Suppressor macrophage treated with lipopolysaccharide for 4 hours (primary cell): ENCODE results near the gene DHX38.
"Not testable (repeated sequence)": the region's sequence is repeated elsewhere in the genome, so short reads cannot be mapped to it uniquely, and the experiment has no call there.

ENCODE experiments used
- DNase-seq: peaks from one replicate; pipeline ENCODE4 v3.0.0-alpha.2; 2020

The DHX38 gene

GRCh38 chr16:72093448-72094265 lies at the start of gene DHX38, which contains the start of gene TXNL4B:
Gene DHX38 (plus strand): TSS chr16:72093847. CDS start chr16:72096158, 2,311 bp downstream.
Gene TXNL4B (minus strand): TSS chr16:72093620. CDS start chr16:72090749, 2,871 bp downstream.
- peak; percentile 99 for DNase-seq

GRCh38 chr16:72044296-72044695 lies 49.4 kb upstream of the DHX38 start:
- DNase-seq = no peak

- DNase-seq = no peak
Measured at GRCh38 chr16:72044825-72045359, 48.8 kb upstream of the DHX38 start.

- no peak for DNase-seq
Measured at GRCh38 chr16:72049110-72049509, 44.5 kb upstream of the DHX38 start.

GRCh38 chr16:72050769-72051464 lies 42.7 kb upstream of the DHX38 start:
- DNase-seq = peak; percentile 9

- peak; percentile 78 for DNase-seq
Measured at GRCh38 chr16:72051818-72052217, 41.8 kb upstream of the DHX38 start.

GRCh38 chr16:72054254-72054847 lies 39.3 kb upstream of the DHX38 start, which contains the start of gene HP:
Gene HP (plus strand): TSS chr16:72054505. CDS start chr16:72054653, 148 bp downstream.
- peak; percentile 10 for DNase-seq

GRCh38 chr16:72055911-72056310 lies 37.7 kb upstream of the DHX38 start:
- DNase-seq = no peak

GRCh38 chr16:72057313-72057712 lies 36.3 kb upstream of the DHX38 start:
- not testable (repeated sequence) for DNase-seq

GRCh38 chr16:72059060-72059459 lies 34.6 kb upstream of the DHX38 start:
- DNase-seq = not testable (repeated sequence)

- DNase-seq = no peak
Measured at GRCh38 chr16:72060405-72060804, 33.2 kb upstream of the DHX38 start.

- no peak for DNase-seq
Measured at GRCh38 chr16:72061564-72061963, 32.1 kb upstream of the DHX38 start.

GRCh38 chr16:72064361-72064894 lies 29.2 kb upstream of the DHX38 start:
- no peak for DNase-seq

GRCh38 chr16:72066747-72067146 lies 26.9 kb upstream of the DHX38 start:
- peak; percentile 46 for DNase-seq

GRCh38 chr16:72068930-72069329 lies 24.7 kb upstream of the DHX38 start:
- DNase-seq = no peak

- DNase-seq = no peak
Measured at GRCh38 chr16:72072514-72073342, 20.9 kb upstream of the DHX38 start.

- no peak for DNase-seq
Measured at GRCh38 chr16:72073560-72074230, 20.0 kb upstream of the DHX38 start.

- not testable (repeated sequence) for DNase-seq
Measured at GRCh38 chr16:72075067-72075466, 18.6 kb upstream of the DHX38 start.

GRCh38 chr16:72076991-72077706 lies 16.5 kb upstream of the DHX38 start:
- not testable (repeated sequence) for DNase-seq

- DNase-seq = no peak
Measured at GRCh38 chr16:72083778-72084404, 9.8 kb upstream of the DHX38 start.
